Measurements from ENCODE around the gene ZFYVE27.

Gene ZFYVE27

DNA sequence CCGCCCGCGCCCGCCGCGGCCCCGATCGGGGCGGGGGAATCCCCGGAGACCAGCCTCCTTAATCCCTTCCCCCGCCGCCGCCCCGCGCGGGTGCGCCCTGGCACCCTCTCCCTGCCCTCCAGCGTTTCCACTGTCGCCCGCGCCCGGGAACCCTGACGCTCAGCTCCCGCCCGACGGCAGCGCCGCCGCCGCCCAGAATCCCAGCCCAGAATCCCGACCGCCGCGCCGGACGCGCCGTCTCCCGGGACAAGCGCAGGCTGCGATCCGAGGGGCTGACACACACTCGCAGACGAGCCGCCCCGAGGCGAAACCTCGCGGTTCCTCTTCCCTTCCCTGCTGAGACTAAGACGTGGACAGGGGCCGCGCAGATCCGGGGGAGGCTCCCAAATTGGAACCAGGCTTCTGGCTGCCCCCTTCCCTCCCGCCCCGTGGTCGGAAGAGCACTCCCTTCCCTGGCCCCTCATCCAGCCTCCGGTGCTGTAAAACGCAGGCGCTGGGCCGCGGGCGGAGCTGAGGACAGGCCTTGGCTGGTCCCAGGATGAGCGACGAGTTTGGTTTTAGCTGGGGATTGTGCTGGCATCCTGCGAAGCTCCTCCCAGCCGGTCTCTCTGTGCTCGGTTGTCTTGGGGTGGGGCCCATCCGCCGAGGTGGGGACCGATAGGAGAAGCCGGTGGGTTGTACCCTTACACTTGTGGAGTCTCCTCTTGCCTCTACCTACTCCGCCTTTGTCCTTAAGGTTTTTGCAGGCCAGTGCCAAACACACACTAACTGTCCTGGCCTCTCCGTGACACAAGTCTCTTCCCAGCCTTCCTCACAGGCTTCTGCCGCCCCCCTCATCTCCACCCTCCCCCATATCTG, 22.3 kb upstream of the ZFYVE27 start:
- peak; percentile 28 for DNase-seq (ENCODE audit: low read depth)

- no peak for DNase-seq (ENCODE audit: low read depth)
Measured at GRCh38 chr10:97715259-97715874, 21.6 kb upstream of the ZFYVE27 start.

GRCh38 chr10:97717627-97718026, 19.3 kb upstream of the ZFYVE27 start:
- DNase-seq (ENCODE audit: low read depth): no peak

DNA sequence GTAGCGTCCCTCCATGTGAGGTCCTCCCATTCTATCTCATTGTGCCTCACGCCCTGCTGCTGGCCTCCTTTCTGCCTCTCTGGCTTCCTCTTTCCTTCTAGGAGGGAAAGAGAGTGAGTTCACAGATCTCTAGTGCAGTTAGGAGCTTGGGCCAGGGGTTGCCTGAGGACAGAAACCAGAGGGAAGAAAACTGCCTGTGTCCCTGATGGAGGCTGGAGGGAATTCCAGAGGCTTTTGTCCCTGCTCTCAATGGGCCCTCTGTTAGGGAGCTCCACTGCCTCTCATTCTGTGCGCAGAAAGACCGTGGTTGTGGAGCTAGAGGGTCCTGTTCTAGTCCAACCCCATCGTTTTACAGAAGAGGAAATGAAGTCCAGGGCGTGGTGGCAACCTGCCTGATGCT, 18.8 kb upstream of the ZFYVE27 start:
- DNase-seq (ENCODE audit: low read depth): no peak

DNA sequence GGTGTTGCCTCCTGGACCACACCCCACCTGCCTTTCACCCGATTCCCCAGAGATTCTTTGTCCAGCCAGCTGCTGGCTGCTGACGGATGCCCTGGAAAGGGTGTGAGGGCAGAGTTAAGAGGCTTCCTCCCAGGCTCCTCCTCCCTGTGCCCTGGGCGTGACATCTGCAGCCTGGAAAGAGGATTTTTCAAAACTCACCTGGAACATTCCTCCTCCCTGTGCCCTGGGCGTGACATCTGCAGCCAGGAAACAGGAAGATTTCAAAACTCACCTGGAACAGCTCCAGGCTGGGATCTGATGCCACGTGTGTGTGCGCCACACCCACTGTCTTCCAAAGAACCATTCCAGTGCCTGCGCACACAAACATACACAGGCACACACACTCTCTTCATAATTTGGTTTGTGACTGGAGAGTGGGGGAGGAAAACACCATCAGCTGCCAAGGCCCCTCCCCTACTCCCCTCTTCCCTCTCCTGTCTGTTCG, 18.2 kb upstream of the ZFYVE27 start:
- no peak for DNase-seq (ENCODE audit: low read depth)

GRCh38 chr10:97719602-97720001, 17.3 kb upstream of the ZFYVE27 start:
- no peak for DNase-seq (ENCODE audit: low read depth)

GRCh38 chr10:97721871-97722780, 14.8 kb upstream of the ZFYVE27 start:
- no peak for DNase-seq (ENCODE audit: low read depth)

GRCh38 chr10:97723001-97723400, 13.9 kb upstream of the ZFYVE27 start:
- DNase-seq (ENCODE audit: low read depth): no peak

DNA sequence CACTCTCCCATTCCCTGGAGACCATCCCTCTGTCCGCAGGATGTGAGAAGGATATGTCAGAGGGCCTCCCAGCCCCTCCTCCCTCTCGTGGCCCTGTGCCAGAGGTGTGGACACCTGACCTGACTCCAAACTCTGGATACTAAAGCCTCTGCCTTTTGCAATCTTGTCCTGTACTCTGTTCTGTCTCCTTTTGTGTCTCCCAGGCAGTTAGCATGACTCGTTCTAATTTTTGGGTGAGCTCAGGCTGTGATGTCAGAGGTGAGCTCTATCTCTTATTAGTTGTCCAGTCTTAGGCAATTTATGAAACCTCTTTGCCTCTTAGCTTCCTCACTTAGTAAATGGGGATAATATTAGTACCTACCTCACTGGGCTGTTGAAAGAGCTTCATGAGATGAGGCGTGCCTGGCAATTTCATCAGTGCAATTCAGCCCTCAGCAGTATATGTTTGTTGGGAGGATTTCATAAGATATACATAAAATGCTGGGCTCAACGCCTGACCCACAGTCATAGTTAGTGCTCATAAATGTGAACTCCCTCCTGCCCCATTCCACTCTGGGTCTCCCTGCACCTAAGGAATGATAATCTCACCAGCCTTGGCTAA, 12.5 kb upstream of the ZFYVE27 start:
- no peak for DNase-seq (ENCODE audit: low read depth)

- no peak for DNase-seq (ENCODE audit: low read depth)
Measured at GRCh38 chr10:97726636-97727178, 10.2 kb upstream of the ZFYVE27 start.

GRCh38 chr10:97729014-97729413, 7.9 kb upstream of the ZFYVE27 start:
- no peak for DNase-seq (ENCODE audit: low read depth)

GRCh38 chr10:97731346-97732051, 5.4 kb upstream of the ZFYVE27 start:
- no peak for DNase-seq (ENCODE audit: low read depth)

GRCh38 chr10:97732052-97732359, 4.9 kb upstream of the ZFYVE27 start:
- DNase-seq (ENCODE audit: low read depth): no peak

- DNase-seq (ENCODE audit: low read depth): no peak
Measured at GRCh38 chr10:97733256-97733655, 3.7 kb upstream of the ZFYVE27 start.

- DNase-seq (ENCODE audit: low read depth): no peak
Measured at GRCh38 chr10:97734021-97734420, 2.9 kb upstream of the ZFYVE27 start.

GRCh38 chr10:97736403-97736901, 476 bp upstream of the ZFYVE27 start:
- DNase-seq (ENCODE audit: low read depth): no peak

DNA sequence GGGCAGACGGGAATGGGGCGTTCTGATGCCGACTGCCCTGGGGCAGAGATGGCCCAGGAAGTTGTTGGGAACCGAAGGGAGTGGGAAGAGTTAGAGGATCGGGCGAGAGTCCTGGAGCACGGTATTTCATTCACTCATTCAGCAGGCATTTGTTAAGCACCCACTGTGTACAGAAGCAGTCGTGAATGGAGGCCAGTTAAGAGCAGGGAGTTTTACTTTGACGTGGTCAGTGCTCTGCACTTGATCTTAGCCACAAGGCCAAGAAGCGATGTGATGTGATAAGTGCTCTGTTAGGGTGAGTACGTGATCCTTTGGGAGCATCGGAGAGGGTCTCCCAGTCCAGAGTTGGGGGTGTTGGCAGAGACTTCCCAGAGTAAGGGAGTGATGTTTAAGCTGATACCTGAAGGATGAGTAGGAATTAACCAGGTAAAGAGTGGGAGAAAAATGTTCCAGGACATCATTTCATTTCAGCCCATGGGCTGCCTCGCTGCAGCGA, 890 bp downstream of the ZFYVE27 start:
- no peak for DNase-seq (ENCODE audit: low read depth)

DNA sequence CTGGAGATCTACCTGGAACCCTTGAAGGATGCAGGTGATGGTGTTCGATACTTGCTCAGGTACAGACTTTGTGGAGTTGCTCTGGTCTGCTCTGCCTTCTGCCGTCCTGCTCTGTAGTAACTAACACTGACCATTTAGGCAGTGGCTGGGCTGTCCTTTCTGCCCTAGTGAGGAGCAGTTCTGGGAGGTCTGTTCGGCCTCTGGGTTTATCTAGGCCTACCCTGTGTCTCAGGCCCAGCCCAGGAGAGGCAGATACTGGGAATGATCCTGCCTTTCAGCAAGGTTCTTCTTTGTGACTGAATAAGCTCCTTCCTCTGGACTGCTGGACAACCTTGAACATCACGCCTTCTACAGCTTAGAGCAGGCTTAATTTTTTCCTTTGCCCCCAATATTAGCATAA, 1.7 kb downstream of the ZFYVE27 start:
- DNase-seq (ENCODE audit: low read depth): no peak

DNA sequence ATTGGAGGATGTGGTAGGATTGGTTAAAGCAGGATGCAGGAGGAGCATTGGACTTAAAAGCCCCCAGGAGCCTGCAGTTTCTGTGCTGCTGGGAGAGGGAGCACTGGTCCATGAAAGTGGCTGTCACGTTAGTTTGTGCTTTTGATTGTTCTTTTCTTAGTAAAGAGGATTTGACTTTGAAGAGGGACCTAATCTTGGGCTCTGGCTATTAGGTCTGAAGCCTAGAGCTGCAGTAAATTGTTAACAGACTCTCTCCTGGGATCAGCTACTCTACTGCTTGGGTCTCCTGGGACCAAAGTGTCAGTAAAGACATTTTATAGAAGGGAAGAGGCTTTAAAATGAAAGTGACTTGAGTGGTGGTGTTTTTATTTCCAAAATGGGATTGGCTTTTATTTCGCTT, 3.7 kb downstream of the ZFYVE27 start:
- no peak for DNase-seq (ENCODE audit: low read depth)

- DNase-seq (ENCODE audit: low read depth): no peak
Measured at GRCh38 chr10:97743169-97743943, 6.4 kb downstream of the ZFYVE27 start.
